AG04449 (cell line): ENCODE measurements around the gene GTF3C2.

Experiments
- CTCF ChIA-PET: fragments of 350-600 bp; formaldehyde crosslinking; extraction: SDS; loops from one replicate; lab custom pipeline; 2021; ENCODE audit warnings: antibody characterized with exemption; lab: Yijun Ruan, JAX
- POLR2A ChIA-PET: fragments of 400-600, 350-600 bp; formaldehyde crosslinking; extraction: SDS; loops from one replicate; lab custom pipeline; 2020; ENCODE audit warnings: antibody characterized with exemption, inconsistent platforms; lab: Yijun Ruan, JAX
- DNase-seq: peaks from one replicate; pipeline ENCODE4 v3.0.0-alpha.2; 2010; ENCODE audit warnings: low read depth, low spot score
- H3K4me3 ChIP-seq: 2 replicates; pipeline ENCODE4 v1.5.1; 2011; ENCODE audit warnings: low read depth, mild to moderate bottlenecking, control low read depth, low read length
- TF ChIP-seq, protein P1 (sequence below): IDR thresholded peaks from one replicate; pipeline ENCODE4 v1.5.1; 2011; ENCODE audit warnings: mild to moderate bottlenecking, moderate library complexity, low read length, control low read depth, inconsistent platforms; ENCODE audit not compliant: insufficient read depth; ENCODE audit errors: missing control alignments

The GTF3C2 gene

DNA sequence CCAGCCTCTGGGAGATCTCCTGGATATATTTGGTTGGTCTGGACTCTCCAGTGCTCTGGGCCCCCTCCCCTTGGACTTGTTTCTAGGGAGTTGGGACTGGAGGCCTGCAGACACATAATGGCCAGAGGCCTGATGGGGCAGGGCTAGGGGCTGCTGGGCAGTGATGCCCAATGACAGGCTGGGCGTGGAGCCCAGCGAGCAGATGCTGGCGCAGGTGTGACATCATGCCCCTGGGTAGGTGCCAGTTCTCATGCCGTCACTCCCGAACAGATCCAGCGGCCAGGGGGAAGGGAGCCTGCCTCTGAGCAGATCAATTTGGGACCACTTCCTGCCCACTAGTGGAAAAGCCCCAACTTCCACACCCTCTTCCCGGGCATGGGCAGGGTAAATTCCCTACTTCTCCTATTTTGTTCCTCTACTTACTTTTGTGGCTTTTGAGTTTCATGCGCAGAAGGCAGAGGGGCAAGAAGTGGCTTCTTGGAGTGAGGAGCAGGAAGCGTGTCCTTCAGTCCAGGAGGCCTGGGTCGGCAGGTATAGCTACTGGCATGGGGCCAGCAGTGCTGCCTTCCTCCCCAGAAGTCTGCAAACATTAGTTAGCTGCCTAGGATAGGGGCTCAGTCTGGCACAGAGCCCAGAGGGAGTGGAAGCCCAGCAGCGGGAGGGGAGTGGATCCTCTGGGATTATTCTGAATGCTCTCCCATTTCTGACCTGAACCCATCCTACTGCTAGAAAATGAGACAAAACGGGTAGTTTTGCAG lies 39.7 kb downstream of the GTF3C2 start:
- ChIA-PET POLR2A (no interaction called here), CTCF (interaction anchor here (8.1 kb wide), 1 partner anchor 13 kb away, joined by 94 read pairs; no protein-coding TSS in a partner anchor)

GRCh38 chr2:27315122-27315521 lies 41.4 kb downstream of the GTF3C2 start:
- no peak overlapping the region for H3K4me3 ChIP-seq
- POLR2A ChIA-PET, result no interaction called here
- CTCF ChIA-PET, result interaction anchor here (0.9 to 4.5 kb wide), 5 partner anchors 12 to 353 kb away, joined by 3 to 42 read pairs (median 4); partner anchors contain the start of gene EIF2B4
- TF ChIP-seq, protein P1, sequence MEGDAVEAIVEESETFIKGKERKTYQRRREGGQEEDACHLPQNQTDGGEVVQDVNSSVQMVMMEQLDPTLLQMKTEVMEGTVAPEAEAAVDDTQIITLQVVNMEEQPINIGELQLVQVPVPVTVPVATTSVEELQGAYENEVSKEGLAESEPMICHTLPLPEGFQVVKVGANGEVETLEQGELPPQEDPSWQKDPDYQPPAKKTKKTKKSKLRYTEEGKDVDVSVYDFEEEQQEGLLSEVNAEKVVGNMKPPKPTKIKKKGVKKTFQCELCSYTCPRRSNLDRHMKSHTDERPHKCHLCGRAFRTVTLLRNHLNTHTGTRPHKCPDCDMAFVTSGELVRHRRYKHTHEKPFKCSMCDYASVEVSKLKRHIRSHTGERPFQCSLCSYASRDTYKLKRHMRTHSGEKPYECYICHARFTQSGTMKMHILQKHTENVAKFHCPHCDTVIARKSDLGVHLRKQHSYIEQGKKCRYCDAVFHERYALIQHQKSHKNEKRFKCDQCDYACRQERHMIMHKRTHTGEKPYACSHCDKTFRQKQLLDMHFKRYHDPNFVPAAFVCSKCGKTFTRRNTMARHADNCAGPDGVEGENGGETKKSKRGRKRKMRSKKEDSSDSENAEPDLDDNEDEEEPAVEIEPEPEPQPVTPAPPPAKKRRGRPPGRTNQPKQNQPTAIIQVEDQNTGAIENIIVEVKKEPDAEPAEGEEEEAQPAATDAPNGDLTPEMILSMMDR, result no peak
- no peak for DNase-seq

More for the DNA sequence above, 39.7 kb downstream of the GTF3C2 start:
- no peak overlapping the region for H3K4me3 ChIP-seq
- TF ChIP-seq, protein P1, result no peak
- DNase-seq, result no peak

GRCh38 chr2:27314709-27315108 lies 41.9 kb downstream of the GTF3C2 start:
- ChIA-PET POLR2A (no interaction called here), CTCF (interaction anchor here (0.8 to 4.5 kb wide), 7 partner anchors 11 to 469 kb away, joined by 3 to 42 read pairs (median 4); partner anchors contain the start of gene EIF2B4)
- no peak overlapping the region for H3K4me3 ChIP-seq
- DNase-seq, result no peak
- TF ChIP-seq, protein P1, result no peak

- POLR2A ChIA-PET, result no interaction called here
- DNase-seq, result no peak
- CTCF ChIA-PET, result interaction anchor here (0.8 to 4.5 kb wide), 8 partner anchors 11 to 468 kb away, joined by 3 to 42 read pairs (median 4); partner anchors contain the start of gene EIF2B4
- no peak overlapping the region for H3K4me3 ChIP-seq
- TF ChIP-seq, protein P1, result no peak
Observed at GRCh38 chr2:27313882-27314645, 42.5 kb downstream of the GTF3C2 start.

DNA sequence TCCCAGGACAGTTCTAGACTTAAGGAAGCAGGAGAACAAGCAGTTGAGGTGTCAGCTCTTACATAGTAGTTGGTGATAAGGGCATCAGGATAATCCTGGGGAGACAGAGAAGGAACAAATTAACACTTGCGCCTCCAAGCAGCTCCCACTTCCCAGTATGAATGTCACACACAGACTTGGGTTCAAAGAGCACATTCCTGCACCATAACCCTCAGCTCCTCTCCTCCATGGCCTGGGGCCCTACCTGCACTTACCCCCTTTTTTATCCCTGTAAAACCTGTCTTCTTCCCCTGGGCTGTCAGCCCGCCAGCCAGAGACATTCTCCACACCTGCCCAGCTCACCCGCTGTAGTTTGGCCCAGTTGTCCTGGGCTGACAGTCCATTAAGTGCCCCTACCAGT lies 44.4 kb downstream of the GTF3C2 start:
- H3K4me3 ChIP-seq, result no peak overlapping the region
- ChIA-PET POLR2A (no interaction called here), CTCF (interaction anchor here (0.6 to 4.5 kb wide), 6 partner anchors 9 to 213 kb away, joined by 3 to 42 read pairs (median 4); partner anchors contain the start of gene MPV17)
- no peak for DNase-seq
- TF ChIP-seq, protein P1, result no peak
